ENCODE measurements around the gene PLIN3.
"Not testable (repeated sequence)": the region's sequence is repeated elsewhere in the genome, so short reads cannot be mapped to it uniquely, and the experiment has no call there.

DNA sequence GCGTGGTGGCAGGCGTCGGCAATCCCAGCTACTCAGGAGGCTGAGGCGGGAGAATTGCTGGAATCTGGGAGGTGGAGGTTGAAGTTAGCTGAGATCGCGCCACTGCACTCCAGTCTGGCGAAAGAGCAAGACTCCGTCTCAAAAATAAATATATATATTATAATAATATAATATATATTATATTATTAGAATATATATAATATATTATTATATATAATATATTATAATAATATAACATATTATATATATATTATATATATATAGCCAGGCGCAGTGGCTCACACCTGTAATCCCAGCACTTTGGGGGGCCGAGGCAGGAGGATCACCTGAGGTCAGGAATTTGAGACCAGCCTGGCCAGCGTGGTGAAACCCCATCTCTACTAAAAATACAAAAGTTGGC lies 25.5 kb upstream of the PLIN3 start:
- not testable (repeated sequence) for TF ChIP-seq SUZ12 (IDR thresholded peaks at IDR 0.05; ENCODE audit: extremely low read depth, insufficient read depth, insufficient read length); ZNF274 (IDR thresholded peaks at IDR 0.05; ENCODE audit: low read depth, low read length)

Measured in NT2/D1 (cell line).